Measurements from ENCODE around the gene OLFML2B. TPM values are rescaled to one million over a fixed set of nuclear protein-coding genes. Genes with fewer than 3 reads are reported as not detected.

The OLFML2B gene
- total RNA-seq, 1 experiment from 2014 or later, result 1.4 TPM

DNA sequence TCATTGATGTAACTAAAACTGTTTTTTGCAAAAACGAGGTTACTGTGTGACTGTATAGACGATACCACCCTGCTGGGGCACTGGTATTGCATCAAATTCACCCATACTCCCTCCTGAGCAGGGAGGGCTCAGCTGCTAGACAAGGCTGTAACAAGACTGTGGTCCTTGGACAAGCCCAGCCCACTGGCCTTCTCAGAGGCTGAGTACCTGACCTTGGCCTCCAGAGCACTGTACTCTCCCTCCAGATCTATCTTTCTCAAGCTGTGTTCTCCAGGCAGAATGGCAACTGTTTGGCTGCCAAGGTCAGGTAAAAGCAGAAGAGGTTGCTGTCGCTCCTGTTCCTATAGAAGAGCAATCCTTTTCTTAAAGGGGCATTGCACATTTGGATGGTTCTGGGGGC, 8.5 kb downstream of the OLFML2B start:
- Histone ChIP-seq H4K91ac (ENCODE audit: insufficient read length, low read depth, low read length) (no peak overlapping the region), H2BK120ac (ENCODE audit: low read depth, low read length, poor library complexity, severe bottlenecking) (no peak overlapping the region), H2BK20ac (ENCODE audit: low read depth, low read length, poor library complexity, severe bottlenecking) (no peak overlapping the region), H4K20me1 (ENCODE audit: control insufficient read depth, insufficient read depth, insufficient read length) (no peaks in the 10 kb centered on the region), H3K79me1 (ENCODE audit: insufficient read depth, low read depth, low read length, poor library complexity, severe bottlenecking) (no peaks in the 10 kb centered on the region), H3K56ac (ENCODE audit: insufficient read length, low read depth, low read length) (no peak overlapping the region), H3K27me3 (ENCODE audit: insufficient read depth, low read length) (no peaks in the 10 kb centered on the region), H3T11ph (ENCODE audit: low read length) (no peak overlapping the region), H3K4me2 (ENCODE audit: insufficient read depth, insufficient read length, low read length) (no peak overlapping the region), H2AFZ (ENCODE audit: low read length) (no peak overlapping the region), H3K79me2 (ENCODE audit: insufficient read depth, low read length) (no peaks in the 10 kb centered on the region), H4K8ac (replicated peaks; ENCODE audit: insufficient read length, low read depth, low read length) (no peak overlapping the region), H3K23ac (ENCODE audit: insufficient read length, low read depth, low read length) (no peak overlapping the region), H2AK5ac (ENCODE audit: insufficient read length, low read length) (no peak overlapping the region), H2BK15ac (ENCODE audit: low read depth, low read length) (no peak overlapping the region), H3K4ac (ENCODE audit: low read depth, low read length) (no peak overlapping the region), H3K9ac (ENCODE audit: extremely low read depth, insufficient read length, low read length) (no peak overlapping the region), H3K14ac (ENCODE audit: insufficient read depth, low read length) (no peak overlapping the region), H4K5ac (ENCODE audit: insufficient read length, low read depth, low read length) (no peak overlapping the region), H3K4me1 (ENCODE audit: insufficient read depth, low read length) (peaks cover 3% of the 10 kb centered on the region; the same call in 1 of the 2 replicates), H2BK12ac (ENCODE audit: insufficient read length, low read depth, low read length) (peak overlapping the region; percentile 30), H2BK5ac (ENCODE audit: insufficient read length, low read length) (no peak overlapping the region), H3K18ac (ENCODE audit: insufficient read length, low read depth, low read length) (no peak overlapping the region), H3K27ac (ENCODE audit: insufficient read length, low read depth, low read length) (no peak overlapping the region), H3K23me2 (ENCODE audit: insufficient read length, low read depth, low read length, poor library complexity, severe bottlenecking) (no peaks in the 10 kb centered on the region), H3K9me3 (ENCODE audit: control insufficient read depth, low read depth, low read length) (no peaks in the 10 kb centered on the region)
- peaks cover 0 to 7% (median 1%) of the 10 kb centered on the region in 3 experiments; a peak in 4 of 7 replicates for H3K36me3 Mint-ChIP-seq (ENCODE audit: insufficient read depth in 1 of 3, low read depth in 3 of 3)
- TF ChIP-seq, protein P1, sequence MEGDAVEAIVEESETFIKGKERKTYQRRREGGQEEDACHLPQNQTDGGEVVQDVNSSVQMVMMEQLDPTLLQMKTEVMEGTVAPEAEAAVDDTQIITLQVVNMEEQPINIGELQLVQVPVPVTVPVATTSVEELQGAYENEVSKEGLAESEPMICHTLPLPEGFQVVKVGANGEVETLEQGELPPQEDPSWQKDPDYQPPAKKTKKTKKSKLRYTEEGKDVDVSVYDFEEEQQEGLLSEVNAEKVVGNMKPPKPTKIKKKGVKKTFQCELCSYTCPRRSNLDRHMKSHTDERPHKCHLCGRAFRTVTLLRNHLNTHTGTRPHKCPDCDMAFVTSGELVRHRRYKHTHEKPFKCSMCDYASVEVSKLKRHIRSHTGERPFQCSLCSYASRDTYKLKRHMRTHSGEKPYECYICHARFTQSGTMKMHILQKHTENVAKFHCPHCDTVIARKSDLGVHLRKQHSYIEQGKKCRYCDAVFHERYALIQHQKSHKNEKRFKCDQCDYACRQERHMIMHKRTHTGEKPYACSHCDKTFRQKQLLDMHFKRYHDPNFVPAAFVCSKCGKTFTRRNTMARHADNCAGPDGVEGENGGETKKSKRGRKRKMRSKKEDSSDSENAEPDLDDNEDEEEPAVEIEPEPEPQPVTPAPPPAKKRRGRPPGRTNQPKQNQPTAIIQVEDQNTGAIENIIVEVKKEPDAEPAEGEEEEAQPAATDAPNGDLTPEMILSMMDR (conservative IDR thresholded peaks at IDR 0.05), result no peak
- no peaks in the 10 kb centered on the region for H3K27me3 Mint-ChIP-seq (ENCODE audit: low read depth)
- H3K27ac Mint-ChIP-seq, result no peak overlapping the region
- no CpG with 5 or more reads among the region's 3 CpGs for WGBS (ENCODE audit: extremely low coverage, insufficient read length, low lambda C conversion rate)
- H3K9me3 Mint-ChIP-seq, result peaks cover 2 to 8% of the 10 kb centered on the region in 2 experiments; a peak in 1 of 5 replicates
- H3K4me3 Mint-ChIP-seq, result no peak overlapping the region
- peaks cover 11 to 12% of the 10 kb centered on the region in 2 experiments for H3K4me1 Mint-ChIP-seq
- no peak for DNase-seq

Measured in H9 (cell line).